Left kidney (tissue), 2 donors: ENCODE measurements around the gene RBMS1. TPM values are rescaled to one million over a fixed set of nuclear protein-coding genes. Genes with fewer than 3 reads are reported as not detected.

Experiments used
- DNase-seq: peaks from one replicate; pipeline ENCODE4 v3.0.0-alpha.2; 2013
- polyA plus RNA-seq: library from polyadenylated mRNA; unstranded; fragments of 120-200 nt; gene quantifications from one replicate; pipeline ENCODE4 v1.2.1, GENCODE V29; 2013; ENCODE audit not compliant: insufficient read length

Gene RBMS1
- polyA plus RNA-seq, 1 donor: 177 TPM

GRCh38 chr2:160303527-160303926 is 190.1 kb downstream of the RBMS1 start:
- no peak for DNase-seq

GRCh38 chr2:160303076-160303475 is 190.5 kb downstream of the RBMS1 start:
- no peak for DNase-seq

DNA sequence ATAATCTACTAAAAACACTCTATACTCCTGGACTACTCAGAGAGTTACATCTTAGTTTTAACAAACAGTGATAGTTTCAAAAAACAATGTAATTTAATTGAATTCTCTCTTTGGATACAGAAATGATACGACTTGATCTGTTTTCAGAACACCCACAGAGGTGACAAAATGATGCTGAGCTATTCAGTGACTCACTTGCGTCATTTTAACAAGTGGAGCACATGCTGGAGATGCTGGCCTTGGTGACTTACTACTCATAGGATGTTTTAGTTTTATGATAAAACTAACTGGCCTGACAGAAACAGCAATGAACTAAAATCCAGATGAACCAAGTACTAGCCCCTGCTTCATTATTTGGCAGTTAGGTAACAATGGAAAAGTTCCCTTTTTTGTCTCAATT is 192.2 kb downstream of the RBMS1 start:
- no peak for DNase-seq

GRCh38 chr2:160300203-160300602 is 193.4 kb downstream of the RBMS1 start:
- no peak for DNase-seq

DNA sequence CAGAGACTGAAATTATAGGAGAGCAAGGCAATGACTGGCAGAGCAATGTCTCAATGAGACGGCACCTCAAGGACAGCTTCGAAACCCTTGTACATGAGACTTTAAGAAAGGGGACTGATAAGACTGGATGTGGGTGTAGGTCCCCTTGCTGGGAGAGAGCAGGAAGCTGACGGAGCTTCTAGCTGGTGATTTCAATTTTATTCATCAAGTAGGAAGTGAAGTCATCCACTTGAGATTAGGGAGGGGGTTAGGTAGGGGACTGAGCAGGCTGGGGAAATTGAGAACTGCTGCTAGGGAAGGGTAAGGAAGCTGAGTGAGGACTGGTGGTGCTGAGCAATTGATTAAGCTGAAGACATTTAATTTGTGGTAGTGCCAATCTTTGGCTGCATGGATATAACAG is 194.1 kb downstream of the RBMS1 start:
- no peak for DNase-seq

GRCh38 chr2:160298960-160299359 is 194.6 kb downstream of the RBMS1 start:
- DNase-seq: no peak

DNA sequence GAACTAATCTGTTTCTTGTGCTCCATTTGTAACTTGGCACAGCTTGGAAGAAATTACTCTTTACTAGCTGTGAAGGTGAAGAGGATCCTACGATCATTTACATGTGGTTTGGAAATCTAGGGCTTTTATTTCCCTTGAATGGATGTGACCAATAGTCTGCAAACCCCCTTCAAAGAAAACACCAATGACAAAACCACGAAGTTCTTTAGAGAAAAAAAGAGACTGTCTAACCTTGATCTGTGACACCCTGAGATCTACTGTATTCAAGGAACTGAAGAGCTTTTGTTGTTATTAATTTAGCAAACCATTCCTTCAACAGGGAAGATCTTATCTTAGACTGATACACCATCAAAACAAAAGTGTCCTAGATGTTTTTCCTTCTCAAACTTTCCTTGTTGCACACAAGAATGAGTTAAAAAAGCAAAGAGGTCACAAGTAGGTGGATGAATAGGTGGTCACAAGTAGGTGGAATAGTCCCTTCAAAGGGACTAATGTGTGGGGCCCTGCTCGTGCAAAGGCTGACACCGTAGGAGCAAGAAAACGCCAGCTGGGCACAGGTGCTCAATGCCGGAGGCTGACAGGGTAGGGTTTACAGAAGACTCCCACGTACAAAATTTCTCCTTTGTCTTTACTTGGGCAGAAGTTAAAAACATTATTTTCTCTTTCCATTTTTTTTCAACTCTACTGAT is 197.9 kb downstream of the RBMS1 start:
- DNase-seq: no peak

DNA sequence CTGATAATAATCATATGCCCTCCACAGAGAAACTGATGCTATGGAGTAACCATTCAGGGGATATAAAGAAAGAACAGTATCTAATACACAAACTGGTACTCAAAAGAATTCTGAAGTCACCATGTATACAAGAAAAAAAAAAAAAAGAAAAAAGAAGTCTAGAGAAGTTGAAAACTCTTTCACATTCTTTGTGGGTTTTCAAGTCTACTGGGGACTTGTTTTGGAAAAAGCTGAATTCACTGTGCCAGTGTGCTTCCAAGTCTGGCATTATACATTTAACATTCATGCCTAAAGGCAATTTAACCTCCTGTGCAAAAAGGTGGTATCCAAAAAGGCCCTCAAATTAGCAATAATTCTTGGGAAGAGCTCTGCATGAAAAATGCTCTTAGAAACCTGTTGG is 198.7 kb downstream of the RBMS1 start:
- DNase-seq: no peak

- no peak for DNase-seq
Observed at GRCh38 chr2:160294339-160294803, 199.2 kb downstream of the RBMS1 start.

GRCh38 chr2:160293391-160294091 is 200.1 kb downstream of the RBMS1 start:
- no peak for DNase-seq

GRCh38 chr2:160292225-160292624 is 201.4 kb downstream of the RBMS1 start:
- no peak for DNase-seq

DNA sequence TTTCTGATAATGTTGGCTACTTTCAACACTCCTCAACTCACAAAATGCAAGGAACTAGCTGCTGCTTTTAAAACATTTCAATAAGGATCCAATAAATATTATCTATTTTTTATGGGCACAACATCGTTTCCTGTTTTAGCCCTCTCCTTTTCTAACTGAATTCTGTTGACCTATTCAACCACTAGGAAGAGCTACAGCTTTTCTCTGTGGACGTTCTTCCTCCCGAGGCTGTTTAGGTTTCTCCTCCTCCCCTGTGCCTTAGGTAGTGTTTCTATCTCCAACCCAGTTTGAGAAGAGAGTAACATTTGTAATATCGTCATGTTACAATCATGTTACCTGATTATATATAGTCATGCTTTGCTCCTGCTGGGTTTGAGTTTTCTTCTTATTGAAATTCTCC is 202.2 kb downstream of the RBMS1 start:
- DNase-seq: no peak

- no peak for DNase-seq
Observed at GRCh38 chr2:160290598-160290997, 203.0 kb downstream of the RBMS1 start.

DNA sequence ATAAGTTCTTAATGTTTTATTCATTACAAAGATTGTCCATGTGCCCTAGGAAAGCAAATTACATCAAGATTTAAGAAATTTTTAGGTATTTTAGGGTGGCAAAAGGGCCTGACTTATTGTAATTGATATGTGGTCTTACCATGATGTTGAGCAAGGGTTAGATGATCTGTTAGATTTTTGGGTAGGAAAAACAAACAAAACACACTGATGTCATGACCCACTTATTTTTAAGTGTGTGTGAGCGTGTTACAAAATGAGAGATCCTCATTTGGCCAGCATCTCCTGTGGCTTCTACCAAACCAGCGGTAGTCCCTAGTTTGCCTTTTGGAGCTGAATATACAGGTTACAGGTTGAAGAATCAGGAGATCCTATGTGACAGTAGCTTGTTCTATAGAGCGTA is 203.8 kb downstream of the RBMS1 start:
- no peak for DNase-seq

GRCh38 chr2:160289126-160289525 is 204.5 kb downstream of the RBMS1 start:
- no peak for DNase-seq

DNA sequence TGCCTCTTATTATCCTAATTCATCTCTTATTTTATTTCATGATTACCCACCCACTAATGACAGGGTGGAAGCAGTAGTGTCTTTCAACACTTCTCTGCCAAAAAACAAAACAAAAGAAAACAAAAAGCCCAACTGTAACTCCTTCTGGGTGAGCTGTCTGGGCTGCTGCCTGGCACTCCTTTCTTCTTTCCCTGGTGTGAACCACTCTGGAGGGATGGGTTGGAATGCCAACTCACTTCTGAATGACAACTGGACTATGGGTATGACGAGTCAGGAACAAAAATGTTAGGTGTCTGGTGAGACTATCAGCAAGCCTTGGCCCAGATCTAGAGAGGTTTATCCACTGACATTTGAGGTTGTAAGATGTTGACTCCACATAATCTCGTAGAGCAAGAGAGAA is 205.3 kb downstream of the RBMS1 start:
- no peak for DNase-seq

- no peak for DNase-seq
Observed at GRCh38 chr2:160287476-160287875, 206.1 kb downstream of the RBMS1 start.

GRCh38 chr2:160286551-160286950 is 207.1 kb downstream of the RBMS1 start:
- no peak for DNase-seq

DNA sequence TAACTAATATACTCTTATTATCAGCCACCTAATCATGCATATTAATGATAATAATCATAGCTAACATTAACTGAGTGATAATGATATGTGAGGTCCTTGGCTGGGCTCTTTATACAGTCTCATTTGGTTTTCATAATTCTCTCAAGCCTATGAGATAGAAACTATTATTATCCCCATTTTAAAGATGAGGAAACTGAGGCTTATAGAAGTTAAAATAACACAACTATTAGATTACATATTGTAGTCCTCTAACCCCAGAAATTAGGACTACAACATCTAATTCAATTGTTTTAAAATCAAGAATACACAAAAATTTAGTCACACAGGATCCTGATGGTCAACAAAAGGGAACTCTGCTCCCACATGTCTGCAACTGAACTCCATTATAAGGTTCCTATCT is 209.9 kb downstream of the RBMS1 start:
- no peak for DNase-seq

GRCh38 chr2:160282063-160282580 is 211.5 kb downstream of the RBMS1 start:
- DNase-seq: no peak

- DNase-seq: no peak
Observed at GRCh38 chr2:160281213-160281612, 212.4 kb downstream of the RBMS1 start.

- DNase-seq: no peak
Observed at GRCh38 chr2:160279813-160280465, 213.7 kb downstream of the RBMS1 start.

- DNase-seq: no peak
Observed at GRCh38 chr2:160278879-160279177, 214.8 kb downstream of the RBMS1 start.
